Endodermal cell (in vitro differentiated cells): ENCODE data around the gene NAV2. TPM values are rescaled to one million over a fixed set of nuclear protein-coding genes. Genes with fewer than 3 reads are reported as not detected.

ENCODE experiments used
- DNase-seq: peaks from one replicate; pipeline ENCODE4 v3.0.0-alpha.2; 2017
- H3K27ac ChIP-seq: 2 replicates; pipeline ENCODE4 v1.5.1; 2013; ENCODE audit warnings: mild to moderate bottlenecking, low read depth, low read length, moderate library complexity
- H3K27me3 ChIP-seq: 2 replicates; pipeline ENCODE4 v1.6.1; 2013; ENCODE audit warnings: mild to moderate bottlenecking, low read length, moderate library complexity; ENCODE audit not compliant: insufficient read depth, control insufficient read depth, poor library complexity, severe bottlenecking
- H3K36me3 ChIP-seq: 2 replicates; pipeline ENCODE4 v1.7.0; 2013; ENCODE audit warnings: mild to moderate bottlenecking, low read length, moderate library complexity; ENCODE audit not compliant: control insufficient read depth, insufficient read depth
- H3K4me1 ChIP-seq: one replicate; pipeline ENCODE4 v1.7.0; 2013; ENCODE audit warnings: low read length; ENCODE audit not compliant: control insufficient read depth, insufficient read depth
- H3K4me3 ChIP-seq: 2 replicates; pipeline ENCODE4 v1.5.1; 2013; ENCODE audit warnings: mild to moderate bottlenecking, low read length, moderate library complexity
- H3K9ac ChIP-seq: 2 replicates; pipeline ENCODE4 v1.6.1; 2013; ENCODE audit warnings: mild to moderate bottlenecking, low read length, moderate library complexity; ENCODE audit not compliant: poor library complexity, severe bottlenecking; ENCODE audit errors: extremely low read depth
- H3K9me3 ChIP-seq: 2 replicates; pipeline ENCODE4 v1.6.1; 2013; ENCODE audit warnings: mild to moderate bottlenecking, low read length, moderate library complexity; ENCODE audit not compliant: control insufficient read depth
- H3K27ac Mint-ChIP-seq: 2 replicates; pipeline ENCODE4 v1.8.0; 2020; ENCODE audit warnings: mixed read lengths
- H3K27me3 Mint-ChIP-seq: 2 replicates; pipeline ENCODE4 v1.8.0; 2021; ENCODE audit warnings: mild to moderate bottlenecking, mixed read lengths; ENCODE audit not compliant: insufficient read depth
- H3K36me3 Mint-ChIP-seq: 2 replicates; pipeline ENCODE4 v1.8.0; 2020; ENCODE audit warnings: low read depth, mixed read lengths
- H3K4me1 Mint-ChIP-seq: 2 replicates; pipeline ENCODE4 v1.8.0; 2020; ENCODE audit warnings: mixed read lengths
- H3K4me3 Mint-ChIP-seq: 2 replicates; pipeline ENCODE4 v1.8.0; 2020; ENCODE audit warnings: mild to moderate bottlenecking, moderate library complexity, mixed read lengths
- H3K9me3 Mint-ChIP-seq: 2 replicates; pipeline ENCODE4 v1.8.0; 2020; ENCODE audit warnings: mild to moderate bottlenecking, mixed read lengths
- WGBS, 2 experiments: methylation state at CpG; one replicate each; pipeline versions ENCODE4 v1.1.5 to v1.1.7; 2013; ENCODE audit warnings: missing lambda C conversion rate in 2 of 2, mixed read lengths in 1 of 2; ENCODE audit not compliant: insufficient coverage in 1 of 2, insufficient read length in 1 of 2; 5-methylcytosine and 5-hydroxymethylcytosine counted together
- total RNA-seq, 2 donors: library from RNA; stranded (reverse); fragmentation: NEBNext Ultra II Directional in 1 of 2; extraction: Animal tissue kit (Norgen Biotek cat#: 25700) in 1 of 2; gene quantifications; 2 replicates in 1 of 2; 3 replicates in 1 of 2; pipeline ENCODE4 v1.2.1, GENCODE V29; 2021
- TF ChIP-seq, protein P1 (sequence below): fragments of 200-600 bp; sonication (generic); conservative IDR thresholded peaks from 2 replicates; pipeline ENCODE4 v1.5.0; 2021; ENCODE audit warnings: antibody characterized with exemption, mild to moderate bottlenecking

The NAV2 gene
- total RNA-seq, 2 donors from 2014 or later = 37.1 to 42.4 TPM

DNA sequence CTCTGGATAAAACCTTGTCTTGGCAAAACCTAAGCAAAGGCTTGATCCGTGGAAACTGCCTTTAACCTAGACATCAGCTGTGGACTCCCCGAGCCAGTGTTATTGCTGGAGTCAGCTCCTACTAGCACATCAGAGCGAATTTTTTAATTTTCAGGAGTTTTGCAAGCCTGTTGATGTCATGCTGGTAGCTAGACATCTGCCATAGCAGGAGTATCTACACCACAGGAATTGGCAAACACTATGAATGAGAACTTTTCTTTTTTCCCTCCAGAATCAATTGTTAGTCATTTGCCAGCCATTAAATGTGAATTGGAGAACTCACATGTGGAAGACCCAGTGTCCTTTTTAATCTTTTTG, 201.2 kb downstream of the NAV2 start:
- Mint-ChIP-seq H3K4me1 (peaks cover 20% of the 10 kb centered on the region), H3K27me3 (no peaks in the 10 kb centered on the region), H3K36me3 (no peaks in the 10 kb centered on the region), H3K9me3 (no peaks in the 10 kb centered on the region), H3K27ac (no peak overlapping the region), H3K4me3 (no peak overlapping the region)
- Histone ChIP-seq H3K9ac (no peak overlapping the region), H3K4me3 (no peak overlapping the region), H3K4me1 (no peaks in the 10 kb centered on the region), H3K9me3 (no peaks in the 10 kb centered on the region), H3K27ac (no peak overlapping the region), H3K27me3 (no peaks in the 10 kb centered on the region), H3K36me3 (no peaks in the 10 kb centered on the region)
- no peak for DNase-seq
- WGBS, 2 experiments = 92 to 93% methylated on average over 3 of the region's 3 CpGs
- TF ChIP-seq, protein P1, sequence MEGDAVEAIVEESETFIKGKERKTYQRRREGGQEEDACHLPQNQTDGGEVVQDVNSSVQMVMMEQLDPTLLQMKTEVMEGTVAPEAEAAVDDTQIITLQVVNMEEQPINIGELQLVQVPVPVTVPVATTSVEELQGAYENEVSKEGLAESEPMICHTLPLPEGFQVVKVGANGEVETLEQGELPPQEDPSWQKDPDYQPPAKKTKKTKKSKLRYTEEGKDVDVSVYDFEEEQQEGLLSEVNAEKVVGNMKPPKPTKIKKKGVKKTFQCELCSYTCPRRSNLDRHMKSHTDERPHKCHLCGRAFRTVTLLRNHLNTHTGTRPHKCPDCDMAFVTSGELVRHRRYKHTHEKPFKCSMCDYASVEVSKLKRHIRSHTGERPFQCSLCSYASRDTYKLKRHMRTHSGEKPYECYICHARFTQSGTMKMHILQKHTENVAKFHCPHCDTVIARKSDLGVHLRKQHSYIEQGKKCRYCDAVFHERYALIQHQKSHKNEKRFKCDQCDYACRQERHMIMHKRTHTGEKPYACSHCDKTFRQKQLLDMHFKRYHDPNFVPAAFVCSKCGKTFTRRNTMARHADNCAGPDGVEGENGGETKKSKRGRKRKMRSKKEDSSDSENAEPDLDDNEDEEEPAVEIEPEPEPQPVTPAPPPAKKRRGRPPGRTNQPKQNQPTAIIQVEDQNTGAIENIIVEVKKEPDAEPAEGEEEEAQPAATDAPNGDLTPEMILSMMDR = no peak

DNA sequence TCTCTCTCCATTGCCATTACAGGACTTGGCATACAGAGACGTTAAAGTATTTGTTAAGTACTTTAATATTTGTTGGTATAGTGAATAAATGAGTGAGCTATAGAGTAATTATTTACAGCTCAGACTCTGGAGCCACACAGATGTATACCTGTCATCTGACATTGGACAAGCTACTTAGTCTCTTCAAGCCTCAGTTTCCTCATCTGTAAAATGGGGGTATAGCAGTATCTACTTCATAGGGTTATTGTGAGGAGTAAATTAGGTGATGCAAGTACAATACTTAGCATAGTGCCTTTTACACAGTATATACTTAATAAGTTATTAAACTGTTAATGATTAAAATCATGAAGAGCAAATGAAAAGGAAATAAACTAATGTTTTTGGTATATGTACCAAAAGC, 203.2 kb downstream of the NAV2 start:
- Mint-ChIP-seq H3K4me3 (no peak overlapping the region), H3K9me3 (no peaks in the 10 kb centered on the region), H3K27ac (no peak overlapping the region), H3K36me3 (no peaks in the 10 kb centered on the region), H3K4me1 (peaks cover 20% of the 10 kb centered on the region), H3K27me3 (no peaks in the 10 kb centered on the region)
- H3K27ac ChIP-seq = no peak overlapping the region
- no peaks in the 10 kb centered on the region for H3K4me1 ChIP-seq
- no peaks in the 10 kb centered on the region for H3K36me3 ChIP-seq
- H3K9ac ChIP-seq = no peak overlapping the region
- DNase-seq = no peak
- TF ChIP-seq, protein P1 = no peak
- WGBS, 2 experiments = 100% methylated on average over 1 of the region's 1 CpG
- no peaks in the 10 kb centered on the region for H3K9me3 ChIP-seq
- no peaks in the 10 kb centered on the region for H3K27me3 ChIP-seq
- no peak overlapping the region for H3K4me3 ChIP-seq

DNA sequence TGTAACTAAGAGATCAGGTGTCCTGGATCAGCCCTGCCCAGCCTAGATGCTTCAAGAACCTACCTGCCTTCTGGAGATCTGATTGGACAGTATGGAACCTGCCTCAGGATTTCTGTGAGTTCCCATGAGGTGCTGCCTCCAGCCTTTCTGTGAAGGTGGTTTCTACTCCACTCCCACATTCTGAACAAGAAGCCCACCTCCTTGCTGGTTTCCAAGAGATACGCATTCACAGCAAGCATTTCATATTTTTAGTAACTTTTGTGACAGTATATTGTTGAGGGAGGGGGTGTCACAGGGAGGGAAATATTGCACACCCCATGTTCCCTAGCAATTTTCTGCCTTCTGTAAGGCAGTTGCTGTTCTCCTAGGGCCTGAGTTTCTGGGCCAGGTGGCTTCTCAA, 204.4 kb downstream of the NAV2 start:
- Histone ChIP-seq H3K4me3 (no peak overlapping the region), H3K4me1 (no peaks in the 10 kb centered on the region), H3K36me3 (no peaks in the 10 kb centered on the region), H3K27me3 (no peaks in the 10 kb centered on the region), H3K27ac (no peak overlapping the region), H3K9me3 (no peaks in the 10 kb centered on the region), H3K9ac (no peak overlapping the region)
- Mint-ChIP-seq H3K27me3 (no peaks in the 10 kb centered on the region), H3K4me3 (no peak overlapping the region), H3K27ac (no peak overlapping the region), H3K4me1 (peaks cover 20% of the 10 kb centered on the region), H3K9me3 (no peaks in the 10 kb centered on the region), H3K36me3 (no peaks in the 10 kb centered on the region)
- DNase-seq = no peak
- WGBS, 2 experiments = 100% methylated on average over 1 of the region's 1 CpG; no CpG with 5 or more reads in 1 of the 2 experiments
- TF ChIP-seq, protein P1 = no peak
